ENCODE results near the gene IGLON5.

Gene IGLON5

GRCh38 chr19:51329411-51329810 lies 18.0 kb downstream of the IGLON5 start:
- TF ChIP-seq CTCF (IDR thresholded peaks at IDR 0.05; ENCODE audit: insufficient read depth, low read depth, low read length, missing control alignments) = no peak
- no peak overlapping the region for H3K4me3 ChIP-seq (ENCODE audit: low read depth, low read length)
- DNase-seq (ENCODE audit: low read depth) = no peak

- TF ChIP-seq CTCF (IDR thresholded peaks at IDR 0.05; ENCODE audit: insufficient read depth, low read depth, low read length, missing control alignments) = no peak
- H3K4me3 ChIP-seq (ENCODE audit: low read depth, low read length) = no peak overlapping the region
Measured at GRCh38 chr19:51330366-51330765, 18.9 kb downstream of the IGLON5 start.

GRCh38 chr19:51331193-51331592 lies 19.7 kb downstream of the IGLON5 start:
- H3K4me3 ChIP-seq (ENCODE audit: low read depth, low read length) = no peak overlapping the region
- no peak for TF ChIP-seq CTCF (IDR thresholded peaks at IDR 0.05; ENCODE audit: insufficient read depth, low read depth, low read length, missing control alignments)
- no peak for DNase-seq (ENCODE audit: low read depth)

More at GRCh38 chr19:51330366-51330765, 18.9 kb downstream of the IGLON5 start:
- DNase-seq (ENCODE audit: low read depth) = no peak

- no peak overlapping the region for H3K4me3 ChIP-seq (ENCODE audit: low read depth, low read length)
- TF ChIP-seq CTCF (IDR thresholded peaks at IDR 0.05; ENCODE audit: insufficient read depth, low read depth, low read length, missing control alignments) = no peak
- no peak for DNase-seq (ENCODE audit: low read depth)
Measured at GRCh38 chr19:51331716-51332115, 20.3 kb downstream of the IGLON5 start.

- DNase-seq (ENCODE audit: low read depth) = peak; percentile 30
- TF ChIP-seq CTCF (IDR thresholded peaks at IDR 0.05; ENCODE audit: insufficient read depth, low read depth, low read length, missing control alignments) = no peak
- no peak overlapping the region for H3K4me3 ChIP-seq (ENCODE audit: low read depth, low read length)
Measured at GRCh38 chr19:51333836-51334460, 22.5 kb downstream of the IGLON5 start.

- no peak for TF ChIP-seq CTCF (IDR thresholded peaks at IDR 0.05; ENCODE audit: insufficient read depth, low read depth, low read length, missing control alignments)
- DNase-seq (ENCODE audit: low read depth) = no peak
- no peak overlapping the region for H3K4me3 ChIP-seq (ENCODE audit: low read depth, low read length)
Measured at GRCh38 chr19:51337141-51337860, 25.9 kb downstream of the IGLON5 start.
